ENCODE results near the gene STK32C.

DNA sequence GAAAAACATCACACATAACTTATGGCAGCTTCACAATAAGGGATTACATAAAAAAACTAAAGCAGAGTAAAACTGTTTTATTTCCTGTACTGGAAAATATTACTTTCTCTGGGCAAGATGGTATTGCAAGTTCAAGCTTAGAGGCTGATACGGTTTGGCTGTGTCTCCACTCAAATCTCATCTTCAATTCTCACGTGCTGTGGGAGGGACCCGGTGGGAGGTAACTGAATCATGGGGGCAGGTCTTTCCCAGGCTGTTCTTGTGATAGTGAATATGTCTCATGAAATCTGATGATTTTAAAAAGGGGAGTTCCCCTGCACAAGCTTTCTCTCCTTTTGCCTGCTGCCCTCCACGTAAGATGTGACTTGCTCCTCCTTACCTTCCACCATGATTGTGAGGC lies 19.2 kb upstream of the STK32C start:
- TF ChIP-seq CTCF (IDR thresholded peaks at IDR 0.05) (no peak), POLR2AphosphoS5 (IDR thresholded peaks at IDR 0.05; ENCODE audit: insufficient read depth in 1 of 2, low read depth in 1 of 2) (no peak)
